ENCODE results near the gene GRIK2.

GRCh38 chr6:101803136-101803535, 409.6 kb downstream of the GRIK2 start:
- TF ChIP-seq, protein P1, sequence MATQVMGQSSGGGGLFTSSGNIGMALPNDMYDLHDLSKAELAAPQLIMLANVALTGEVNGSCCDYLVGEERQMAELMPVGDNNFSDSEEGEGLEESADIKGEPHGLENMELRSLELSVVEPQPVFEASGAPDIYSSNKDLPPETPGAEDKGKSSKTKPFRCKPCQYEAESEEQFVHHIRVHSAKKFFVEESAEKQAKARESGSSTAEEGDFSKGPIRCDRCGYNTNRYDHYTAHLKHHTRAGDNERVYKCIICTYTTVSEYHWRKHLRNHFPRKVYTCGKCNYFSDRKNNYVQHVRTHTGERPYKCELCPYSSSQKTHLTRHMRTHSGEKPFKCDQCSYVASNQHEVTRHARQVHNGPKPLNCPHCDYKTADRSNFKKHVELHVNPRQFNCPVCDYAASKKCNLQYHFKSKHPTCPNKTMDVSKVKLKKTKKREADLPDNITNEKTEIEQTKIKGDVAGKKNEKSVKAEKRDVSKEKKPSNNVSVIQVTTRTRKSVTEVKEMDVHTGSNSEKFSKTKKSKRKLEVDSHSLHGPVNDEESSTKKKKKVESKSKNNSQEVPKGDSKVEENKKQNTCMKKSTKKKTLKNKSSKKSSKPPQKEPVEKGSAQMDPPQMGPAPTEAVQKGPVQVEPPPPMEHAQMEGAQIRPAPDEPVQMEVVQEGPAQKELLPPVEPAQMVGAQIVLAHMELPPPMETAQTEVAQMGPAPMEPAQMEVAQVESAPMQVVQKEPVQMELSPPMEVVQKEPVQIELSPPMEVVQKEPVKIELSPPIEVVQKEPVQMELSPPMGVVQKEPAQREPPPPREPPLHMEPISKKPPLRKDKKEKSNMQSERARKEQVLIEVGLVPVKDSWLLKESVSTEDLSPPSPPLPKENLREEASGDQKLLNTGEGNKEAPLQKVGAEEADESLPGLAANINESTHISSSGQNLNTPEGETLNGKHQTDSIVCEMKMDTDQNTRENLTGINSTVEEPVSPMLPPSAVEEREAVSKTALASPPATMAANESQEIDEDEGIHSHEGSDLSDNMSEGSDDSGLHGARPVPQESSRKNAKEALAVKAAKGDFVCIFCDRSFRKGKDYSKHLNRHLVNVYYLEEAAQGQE (IDR thresholded peaks at IDR 0.05; ENCODE audit: insufficient read depth in 1 of 2, low read depth in 2 of 2, low read length in 1 of 2): no peak
- TF ChIP-seq CTCF (IDR thresholded peaks at IDR 0.05): no peak
- no peak for TF ChIP-seq TCF7L2 (IDR thresholded peaks at IDR 0.05; ENCODE audit: low read depth, low read length)
- no peak for TF ChIP-seq POLR2AphosphoS5 (IDR thresholded peaks at IDR 0.05; ENCODE audit: low read depth, low read length)
